Breast epithelium (tissue), 4 donors: ENCODE measurements around the gene APOL6. TPM values are rescaled to one million over a fixed set of nuclear protein-coding genes. Genes with fewer than 3 reads are reported as not detected.

Experiments
- DNase-seq, 2 donors: peaks; one replicate each; pipeline ENCODE4 v3.0.0-alpha.2; 2019; ENCODE audit warnings: low spot score in 2 of 2
- H3K27ac ChIP-seq, 2 donors: fragments of 200-600 bp; sonication (generic) in 1 of 2; one replicate each; pipeline ENCODE4 v1.5.1; 2016 to 2019; ENCODE audit warnings: mild to moderate bottlenecking in 1 of 2
- H3K27me3 ChIP-seq, 2 donors: fragments of 200-600 bp; sonication (generic) in 1 of 2; one replicate each; pipeline versions ENCODE4 v1.5.1 to v1.6.0; 2017 to 2019; ENCODE audit warnings: control low read depth in 1 of 2, mild to moderate bottlenecking in 1 of 2
- H3K36me3 ChIP-seq: fragments of 200-600 bp; one replicate; pipeline ENCODE4 v1.5.1; 2019
- H3K4me1 ChIP-seq, 2 donors: fragments of 200-600 bp; sonication (generic); one replicate each; pipeline ENCODE4 v1.5.1; 2016 to 2019; ENCODE audit warnings: control low read depth in 1 of 2
- H3K4me3 ChIP-seq, 3 donors: fragments of 200-600 bp; sonication (generic); 1 replicate in 2 of 3; 2 replicates in 1 of 3; pipeline ENCODE4 v1.5.1; 2016 to 2019; ENCODE audit warnings: mild to moderate bottlenecking in 3 of 3, moderate library complexity in 2 of 3
- H3K9me3 ChIP-seq, 2 donors: fragments of 200-600 bp; sonication (generic) in 1 of 2; one replicate each; pipeline ENCODE4 v1.5.1; 2016 to 2019; ENCODE audit warnings: control low read depth in 1 of 2
- CTCF ChIP-seq, 3 donors: fragments of 450-650 bp; IDR thresholded peaks; one replicate each; pipeline ENCODE4 v1.5.1; 2016 to 2017; ENCODE audit warnings: antibody characterized with exemption in 3 of 3, mild to moderate bottlenecking in 3 of 3, moderate library complexity in 3 of 3
- POLR2A ChIP-seq: fragments of 450-650 bp; IDR thresholded peaks from one replicate; pipeline ENCODE4 v1.6.1; 2016; ENCODE audit warnings: antibody characterized with exemption, mild to moderate bottlenecking, moderate library complexity
- POLR2AphosphoS5 ChIP-seq, 3 donors: sonication (generic); formaldehyde crosslinking; IDR thresholded peaks; one replicate each; pipeline ENCODE4 v1.6.1; 2017; ENCODE audit warnings: antibody characterized with exemption in 3 of 3
- intact Hi-C: fragments of 100-400 bp; cut with DNase I; formaldehyde crosslinking; loops from one replicate; pipeline ENCODE4 v1.15.1; 2023; ENCODE audit warnings: low total_unique reads
- total RNA-seq, 3 donors: library from RNA; depleted of rRNA; stranded (reverse); fragments of >200 nt; gene quantifications; one replicate each; pipeline ENCODE4 v1.1.0, GENCODE V29; 2016

The APOL6 gene
- total RNA-seq, 3 donors from 2014 or later: 21.2 to 59.7 (median 25.6) TPM

DNA sequence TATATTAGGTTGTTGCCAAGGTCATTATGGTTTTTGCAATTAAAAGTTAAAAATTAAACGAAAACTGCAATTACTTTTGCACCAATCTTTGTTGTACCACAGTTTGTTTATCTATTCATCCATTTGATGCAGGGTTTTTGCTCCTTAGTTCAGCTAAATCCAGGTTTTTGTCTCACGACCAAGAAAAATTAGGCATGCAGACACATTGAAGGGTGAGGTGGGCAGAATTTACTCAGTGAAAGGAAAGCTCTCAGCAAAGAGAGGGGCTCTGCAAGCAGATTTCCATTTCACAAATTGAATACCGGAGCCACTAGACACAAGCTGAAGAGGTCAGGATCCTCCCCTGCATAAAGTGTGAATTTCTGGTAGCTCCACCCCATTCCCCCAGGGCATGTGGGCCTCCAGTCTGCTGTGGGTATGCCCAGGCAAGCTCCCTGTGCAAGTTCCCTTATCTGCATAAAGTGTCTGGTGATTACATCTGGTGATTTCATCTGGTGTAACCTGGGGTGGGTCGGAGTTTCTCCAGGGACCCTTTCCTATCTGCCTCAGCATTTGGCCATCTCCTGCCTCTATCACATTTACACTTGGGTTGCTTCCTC lies 33.3 kb downstream of the APOL6 start:
- no peak for TF ChIP-seq POLR2AphosphoS5 (IDR thresholded peaks at IDR 0.05)
- no peak for TF ChIP-seq POLR2A
- no peak for TF ChIP-seq CTCF (IDR thresholded peaks at IDR 0.05)
- Histone ChIP-seq H3K4me3 (no peak overlapping the region), H3K9me3 (peaks cover 0 to 4% of the 10 kb centered on the region in 2 donors), H3K27me3 (no peaks in the 10 kb centered on the region), H3K36me3 (no peaks in the 10 kb centered on the region), H3K4me1 (no peaks in the 10 kb centered on the region), H3K27ac (no peak overlapping the region)
- intact Hi-C loops: no loop called here
- DNase-seq: no peak

DNA sequence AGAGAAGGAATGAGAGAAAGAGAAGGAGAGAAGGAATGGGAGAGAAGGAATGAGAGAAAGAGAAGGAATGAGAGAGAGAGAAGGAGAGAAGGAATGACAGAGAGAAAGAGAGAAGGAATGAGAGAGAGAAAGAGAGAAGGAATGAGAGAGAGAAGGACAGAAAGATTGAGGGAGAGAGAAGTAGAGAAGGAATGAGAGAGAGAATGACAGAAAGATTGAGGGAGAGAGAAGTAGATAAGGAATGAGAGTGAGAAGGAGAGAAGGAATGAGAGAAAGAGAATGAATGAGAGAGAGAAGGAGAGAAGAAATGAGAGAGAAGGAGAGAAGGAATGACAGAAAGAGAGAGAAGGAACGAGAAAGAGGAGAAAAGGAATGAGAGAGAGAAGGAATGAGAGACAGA lies 35.3 kb downstream of the APOL6 start:
- intact Hi-C loops: no loop called here
- Histone ChIP-seq H3K4me1 (no peaks in the 10 kb centered on the region), H3K27me3 (no peaks in the 10 kb centered on the region), H3K27ac (no peak overlapping the region), H3K4me3 (no peak overlapping the region), H3K9me3 (peaks cover 0 to 4% of the 10 kb centered on the region in 2 donors), H3K36me3 (no peaks in the 10 kb centered on the region)
- no peak for DNase-seq
- TF ChIP-seq POLR2A (no peak), POLR2AphosphoS5 (IDR thresholded peaks at IDR 0.05) (no peak), CTCF (IDR thresholded peaks at IDR 0.05) (no peak)

- Histone ChIP-seq H3K9me3 (peaks cover 0 to 4% of the 10 kb centered on the region in 2 donors), H3K4me3 (no peak overlapping the region), H3K27me3 (no peaks in the 10 kb centered on the region), H3K36me3 (no peaks in the 10 kb centered on the region), H3K27ac (no peak overlapping the region), H3K4me1 (no peaks in the 10 kb centered on the region)
- TF ChIP-seq CTCF (IDR thresholded peaks at IDR 0.05) (no peak), POLR2AphosphoS5 (IDR thresholded peaks at IDR 0.05) (no peak), POLR2A (no peak)
- intact Hi-C loops: no loop called here
- DNase-seq: no peak
These were observed 36.0 kb downstream of the APOL6 start for GRCh38 chr22:35684270-35684700.

DNA sequence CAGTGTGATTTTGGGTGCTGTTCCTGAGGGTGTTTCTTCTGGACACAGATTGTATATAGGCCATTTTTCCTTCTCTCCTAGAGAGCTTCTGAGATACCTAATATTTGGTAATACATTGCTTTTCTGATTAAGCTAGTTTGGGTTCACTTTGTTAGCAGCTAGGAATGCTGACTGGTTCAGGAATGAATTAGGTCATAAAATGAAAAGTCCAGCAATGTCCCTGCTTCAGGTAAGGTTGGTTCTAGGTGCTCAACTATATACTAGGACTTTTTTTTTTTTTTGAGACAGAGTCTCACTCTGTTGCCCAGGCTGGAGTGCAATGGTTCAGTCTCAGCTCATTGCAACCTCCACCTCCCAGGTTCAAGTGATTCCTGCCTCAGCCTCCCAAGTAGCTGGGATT lies 36.5 kb downstream of the APOL6 start:
- TF ChIP-seq POLR2A: no peak
- TF ChIP-seq CTCF (IDR thresholded peaks at IDR 0.05): no peak
- TF ChIP-seq POLR2AphosphoS5 (IDR thresholded peaks at IDR 0.05): no peak
- intact Hi-C loops: no loop called here
- no peak for DNase-seq
- H3K4me1 ChIP-seq: no peaks in the 10 kb centered on the region
- no peaks in the 10 kb centered on the region for H3K36me3 ChIP-seq
- peaks cover 0 to 4% of the 10 kb centered on the region in 2 donors for H3K9me3 ChIP-seq
- H3K4me3 ChIP-seq: no peak overlapping the region
- H3K27ac ChIP-seq: no peak overlapping the region
- no peaks in the 10 kb centered on the region for H3K27me3 ChIP-seq

DNA sequence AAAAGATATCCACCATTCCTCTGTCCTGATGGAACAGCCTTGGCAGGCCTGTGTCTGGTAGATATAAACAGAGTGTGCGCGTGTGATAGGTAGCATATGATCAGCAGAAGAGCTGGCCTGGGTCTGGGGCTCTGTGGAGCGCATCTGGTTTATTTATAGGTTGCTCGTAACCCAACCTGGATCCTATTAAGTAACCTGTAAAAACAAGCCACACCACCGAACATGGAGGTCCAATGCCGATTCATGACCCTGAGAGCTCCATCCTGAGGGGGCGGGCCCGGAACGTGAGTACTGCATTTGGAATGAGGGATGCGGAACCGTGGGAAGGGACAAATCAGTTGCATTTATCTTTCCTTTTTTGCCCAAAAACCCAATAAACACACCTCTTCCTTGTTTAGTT lies 37.5 kb downstream of the APOL6 start:
- TF ChIP-seq CTCF (IDR thresholded peaks at IDR 0.05): no peak
- no peak for TF ChIP-seq POLR2A
- TF ChIP-seq POLR2AphosphoS5 (IDR thresholded peaks at IDR 0.05): no peak
- intact Hi-C loops: no loop called here
- no peaks in the 10 kb centered on the region for H3K36me3 ChIP-seq

More for the DNA sequence above, 37.5 kb downstream of the APOL6 start:
- Histone ChIP-seq H3K4me1 (no peaks in the 10 kb centered on the region), H3K27me3 (no peaks in the 10 kb centered on the region), H3K9me3 (peaks cover 0 to 4% of the 10 kb centered on the region in 2 donors), H3K4me3 (no peak overlapping the region), H3K27ac (no peak overlapping the region)
- DNase-seq: no peak
